PC-3 (cell line): ENCODE data around the gene ZNF287.

ENCODE experiments used
- CTCF ChIP-seq: fragments of 300-600 bp; sonication (generic); conservative IDR thresholded peaks from 2 replicates; pipeline ENCODE4 v1.5.1; 2017; ENCODE audit warnings: antibody characterized with exemption, low read depth, mild to moderate bottlenecking, low read length
- EZH2 ChIP-seq: fragments of 300-600 bp; sonication (generic); IDR thresholded peaks from one replicate; pipeline ENCODE4 v1.6.1; 2017; ENCODE audit warnings: antibody characterized with exemption, mild to moderate bottlenecking, low read length; ENCODE audit not compliant: unreplicated experiment
- EZH2phosphoT487 ChIP-seq: fragments of 300-600 bp; sonication (generic); IDR thresholded peaks from 2 replicates; pipeline ENCODE4 v1.6.1; 2018; ENCODE audit warnings: mild to moderate bottlenecking, antibody characterized with exemption, low read length, borderline replicate concordance

- TF ChIP-seq CTCF (no peak), EZH2 (no peak), EZH2phosphoT487 (no peak)
Observed at GRCh38 chr17:16516594-16517051, 52.4 kb downstream of the ZNF287 start.
